Measurements from ENCODE around the gene RABGEF1.
"Not testable (repeated sequence)": the region's sequence is repeated elsewhere in the genome, so short reads cannot be mapped to it uniquely, and the experiment has no call there.

Gene RABGEF1

DNA sequence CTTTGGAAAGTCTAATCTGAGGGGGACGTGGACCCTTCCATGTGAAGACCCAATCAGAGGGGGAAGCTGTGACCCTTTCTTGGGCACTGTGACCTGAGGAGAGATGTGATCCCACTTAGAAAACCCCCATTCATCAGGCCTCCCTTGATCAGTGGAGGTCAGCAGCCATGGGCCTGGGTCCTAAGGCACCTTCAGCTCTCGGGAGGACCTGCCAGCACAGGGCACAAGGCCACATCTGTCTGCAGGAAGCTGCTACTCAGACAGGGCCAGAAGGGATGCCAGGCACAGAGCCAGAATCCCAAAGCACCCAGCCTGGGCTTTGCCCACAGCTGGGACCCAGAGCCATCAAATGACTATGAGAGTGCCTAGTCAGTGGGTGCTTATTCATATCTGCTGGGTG is 14.7 kb upstream of the RABGEF1 start:
- Mint-ChIP-seq H3K9me3 (peaks cover 17% of the 10 kb centered on the region), H3K4me3 (no peak overlapping the region), H3K36me3 (ENCODE audit: low read depth) (peaks cover 28% of the 10 kb centered on the region), H3K27me3 (no peaks in the 10 kb centered on the region), H3K27ac (no peak overlapping the region), H3K4me1 (ENCODE audit: low read depth) (no peaks in the 10 kb centered on the region)

- H3K4me3 Mint-ChIP-seq = no peak overlapping the region
- H3K27ac Mint-ChIP-seq = no peak overlapping the region
- H3K36me3 Mint-ChIP-seq (ENCODE audit: low read depth) = peaks cover 28% of the 10 kb centered on the region
- H3K4me1 Mint-ChIP-seq (ENCODE audit: low read depth) = no peaks in the 10 kb centered on the region
- H3K27me3 Mint-ChIP-seq = no peaks in the 10 kb centered on the region
- H3K9me3 Mint-ChIP-seq = peaks cover 17% of the 10 kb centered on the region
Observed at GRCh38 chr7:66727058-66727457, 13.5 kb upstream of the RABGEF1 start.

GRCh38 chr7:66728571-66728970 is 12.0 kb upstream of the RABGEF1 start:
- no peak overlapping the region for H3K27ac Mint-ChIP-seq

DNA sequence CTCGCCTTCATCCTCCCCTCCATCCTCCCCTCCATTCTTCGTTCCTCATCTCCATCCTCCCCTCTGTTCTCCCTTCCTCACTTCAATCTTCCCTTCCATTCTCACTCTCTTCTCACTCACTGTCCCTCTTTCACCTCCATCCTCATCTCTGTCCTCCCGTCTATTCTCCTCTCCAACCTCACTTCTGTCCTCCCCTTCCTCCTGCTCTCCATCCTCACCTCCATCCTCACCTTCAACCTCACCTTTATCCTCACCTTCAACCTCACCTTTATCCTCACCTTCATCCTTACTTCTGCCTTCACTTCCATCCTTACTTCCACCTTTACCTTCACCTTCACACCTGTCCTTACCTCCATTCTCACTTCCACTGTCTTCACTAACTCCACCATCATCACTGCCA is 11.3 kb upstream of the RABGEF1 start:
- H3K9me3 Mint-ChIP-seq = peaks cover 10% of the 10 kb centered on the region
- no peak overlapping the region for H3K27ac Mint-ChIP-seq
- no peak overlapping the region for H3K4me3 Mint-ChIP-seq
- H3K27me3 Mint-ChIP-seq = no peaks in the 10 kb centered on the region
- peaks cover 3% of the 10 kb centered on the region for H3K4me1 Mint-ChIP-seq (ENCODE audit: low read depth)
- peaks cover 13% of the 10 kb centered on the region for H3K36me3 Mint-ChIP-seq (ENCODE audit: low read depth)

More at GRCh38 chr7:66728571-66728970, 12.0 kb upstream of the RABGEF1 start:
- Mint-ChIP-seq H3K36me3 (ENCODE audit: low read depth) (peaks cover 18% of the 10 kb centered on the region), H3K4me3 (no peak overlapping the region), H3K4me1 (ENCODE audit: low read depth) (peaks cover 3% of the 10 kb centered on the region), H3K9me3 (peaks cover 13% of the 10 kb centered on the region), H3K27me3 (no peaks in the 10 kb centered on the region)

GRCh38 chr7:66731986-66732385 is 8.5 kb upstream of the RABGEF1 start:
- H3K27me3 Mint-ChIP-seq = no peaks in the 10 kb centered on the region
- peaks cover 19% of the 10 kb centered on the region for H3K36me3 Mint-ChIP-seq (ENCODE audit: low read depth)
- H3K9me3 Mint-ChIP-seq = peaks cover 5% of the 10 kb centered on the region
- no peak overlapping the region for H3K4me3 Mint-ChIP-seq
- H3K4me1 Mint-ChIP-seq (ENCODE audit: low read depth) = peaks cover 14% of the 10 kb centered on the region
- no peak overlapping the region for H3K27ac Mint-ChIP-seq

DNA sequence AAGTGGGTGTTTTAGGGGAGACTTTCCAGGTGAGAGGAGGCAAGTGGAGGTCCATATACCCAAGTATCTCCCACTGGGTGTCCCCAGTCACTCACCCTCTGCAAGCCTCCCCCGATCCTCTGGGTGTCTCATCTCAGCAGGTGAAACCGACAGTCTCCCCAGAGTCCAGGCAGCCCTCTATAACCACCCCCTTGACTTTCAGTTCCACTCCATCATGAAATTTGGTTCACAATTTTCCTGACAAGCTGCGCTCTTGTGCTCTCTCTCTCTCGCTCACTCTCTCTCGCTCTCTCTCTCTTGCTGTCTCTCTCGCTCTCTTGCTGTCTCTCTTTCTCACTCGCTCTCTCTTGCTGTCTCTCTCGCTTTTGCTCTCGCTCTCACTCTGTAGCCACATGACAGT is 8.1 kb upstream of the RABGEF1 start:
- peaks cover 19% of the 10 kb centered on the region for H3K36me3 Mint-ChIP-seq (ENCODE audit: low read depth)
- H3K9me3 Mint-ChIP-seq = peaks cover 5% of the 10 kb centered on the region
- H3K4me1 Mint-ChIP-seq (ENCODE audit: low read depth) = peaks cover 14% of the 10 kb centered on the region
- no peak overlapping the region for H3K4me3 Mint-ChIP-seq
- no peaks in the 10 kb centered on the region for H3K27me3 Mint-ChIP-seq
- H3K27ac Mint-ChIP-seq = no peak overlapping the region

- Mint-ChIP-seq H3K27ac (no peak overlapping the region), H3K4me3 (no peak overlapping the region), H3K27me3 (no peaks in the 10 kb centered on the region), H3K4me1 (ENCODE audit: low read depth) (peaks cover 27% of the 10 kb centered on the region), H3K9me3 (peaks cover 5% of the 10 kb centered on the region), H3K36me3 (ENCODE audit: low read depth) (peaks cover 19% of the 10 kb centered on the region)
Observed at GRCh38 chr7:66734006-66734405, 6.5 kb upstream of the RABGEF1 start.

- Mint-ChIP-seq H3K27me3 (no peaks in the 10 kb centered on the region), H3K4me1 (ENCODE audit: low read depth) (peaks cover 34% of the 10 kb centered on the region), H3K27ac (no peak overlapping the region), H3K36me3 (ENCODE audit: low read depth) (peaks cover 19% of the 10 kb centered on the region), H3K4me3 (no peak overlapping the region), H3K9me3 (peaks cover 5% of the 10 kb centered on the region)
Observed at GRCh38 chr7:66735154-66735553, 5.4 kb upstream of the RABGEF1 start.

DNA sequence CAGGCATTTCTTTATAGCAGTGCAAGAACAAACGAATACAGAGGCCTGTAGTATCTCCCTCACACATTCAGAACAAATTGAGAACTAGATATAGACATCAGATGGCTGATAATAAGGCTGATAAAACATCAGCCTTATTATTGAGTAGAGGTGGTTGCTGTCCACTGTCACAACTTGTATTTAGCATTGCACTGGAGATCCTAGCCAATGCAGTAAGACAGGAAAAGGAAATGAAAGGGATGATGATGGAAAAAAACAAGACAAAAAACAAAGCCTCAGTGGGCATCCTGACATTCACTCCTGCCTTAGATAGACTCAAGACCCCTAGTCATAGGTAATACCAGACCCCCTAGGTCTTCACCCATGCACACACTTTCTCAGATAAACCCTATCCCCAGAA is 4.7 kb upstream of the RABGEF1 start:
- peaks cover 19% of the 10 kb centered on the region for H3K36me3 Mint-ChIP-seq (ENCODE audit: low read depth)
- no peak overlapping the region for H3K27ac Mint-ChIP-seq
- H3K4me3 Mint-ChIP-seq = no peak overlapping the region
- H3K4me1 Mint-ChIP-seq (ENCODE audit: low read depth) = peaks cover 34% of the 10 kb centered on the region
- H3K9me3 Mint-ChIP-seq = peaks cover 5% of the 10 kb centered on the region
- H3K27me3 Mint-ChIP-seq = no peaks in the 10 kb centered on the region

- H3K36me3 Mint-ChIP-seq (ENCODE audit: low read depth) = peaks cover 19% of the 10 kb centered on the region
- no peak overlapping the region for H3K4me3 Mint-ChIP-seq
- H3K4me1 Mint-ChIP-seq (ENCODE audit: low read depth) = peaks cover 41% of the 10 kb centered on the region
- H3K9me3 Mint-ChIP-seq = peaks cover 5% of the 10 kb centered on the region
- H3K27ac Mint-ChIP-seq = no peak overlapping the region
- no peaks in the 10 kb centered on the region for H3K27me3 Mint-ChIP-seq
Observed at GRCh38 chr7:66736892-66737291, 3.6 kb upstream of the RABGEF1 start.

GRCh38 chr7:66737667-66738066 is 2.9 kb upstream of the RABGEF1 start:
- Mint-ChIP-seq H3K4me1 (ENCODE audit: low read depth) (peaks cover 45% of the 10 kb centered on the region), H3K27me3 (no peaks in the 10 kb centered on the region), H3K36me3 (ENCODE audit: low read depth) (peaks cover 19% of the 10 kb centered on the region), H3K9me3 (peaks cover 5% of the 10 kb centered on the region), H3K27ac (no peak overlapping the region), H3K4me3 (no peak overlapping the region)

GRCh38 chr7:66739477-66739876 is 1.1 kb upstream of the RABGEF1 start:
- Mint-ChIP-seq H3K36me3 (ENCODE audit: low read depth) (peaks cover 19% of the 10 kb centered on the region), H3K9me3 (peaks cover 5% of the 10 kb centered on the region), H3K27ac (peak overlapping the region; percentile 92), H3K4me1 (ENCODE audit: low read depth) (peaks cover 52% of the 10 kb centered on the region), H3K4me3 (peak overlapping the region; percentile 94), H3K27me3 (no peaks in the 10 kb centered on the region)

GRCh38 chr7:66739953-66740301 is 606 bp upstream of the RABGEF1 start:
- H3K4me3 Mint-ChIP-seq = peak overlapping the region; percentile 94
- H3K4me1 Mint-ChIP-seq (ENCODE audit: low read depth) = peaks cover 55% of the 10 kb centered on the region
- H3K27me3 Mint-ChIP-seq = no peaks in the 10 kb centered on the region
- peaks cover 16% of the 10 kb centered on the region for H3K36me3 Mint-ChIP-seq (ENCODE audit: low read depth)
- peak overlapping the region; percentile 92 for H3K27ac Mint-ChIP-seq
- peaks cover 5% of the 10 kb centered on the region for H3K9me3 Mint-ChIP-seq

- H3K27me3 Mint-ChIP-seq; H3K9me3 Mint-ChIP-seq; H3K36me3 Mint-ChIP-seq (ENCODE audit: low read depth): not testable (repeated sequence)
- H3K4me3 Mint-ChIP-seq = peak overlapping the region; percentile 94
- peak overlapping the region; percentile 82 for H3K27ac Mint-ChIP-seq
- H3K4me1 Mint-ChIP-seq (ENCODE audit: low read depth) = peaks cover 59% of the 10 kb centered on the region
Observed at GRCh38 chr7:66740980-66741709, 612 bp downstream of the RABGEF1 start.

GRCh38 chr7:66741710-66742049 is 1.1 kb downstream of the RABGEF1 start:
- peaks cover 57% of the 10 kb centered on the region for H3K4me1 Mint-ChIP-seq (ENCODE audit: low read depth)
- H3K36me3 Mint-ChIP-seq (ENCODE audit: low read depth) = no peaks in the 10 kb centered on the region
- no peaks in the 10 kb centered on the region for H3K9me3 Mint-ChIP-seq
- H3K27ac Mint-ChIP-seq = peak overlapping the region; percentile 36
- H3K4me3 Mint-ChIP-seq = peak overlapping the region; percentile 94
- H3K27me3 Mint-ChIP-seq = no peaks in the 10 kb centered on the region

- not testable (repeated sequence) for H3K9me3 Mint-ChIP-seq; H3K27me3 Mint-ChIP-seq; H3K36me3 Mint-ChIP-seq (ENCODE audit: low read depth)
- H3K4me3 Mint-ChIP-seq = peak overlapping the region; percentile 31
- H3K4me1 Mint-ChIP-seq (ENCODE audit: low read depth) = peaks cover 64% of the 10 kb centered on the region
- peak overlapping the region; percentile 28 for H3K27ac Mint-ChIP-seq
Observed at GRCh38 chr7:66742298-66742697, 1.8 kb downstream of the RABGEF1 start.
